Measurements from ENCODE around the gene TBC1D12. TPM values are rescaled to one million over a fixed set of nuclear protein-coding genes. Genes with fewer than 3 reads are reported as not detected.
A peak's percentile ranks its signal among the peaks of the same experiment; 100 is the strongest.

The TBC1D12 gene
- total and polyA plus RNA-seq, 2 donors (not counting 3 experiments of a cell fraction or from before 2014, with no cell fraction given) = 2.9 to 7.3 TPM

GRCh38 chr10:94500063-94500462 is 97.7 kb downstream of the TBC1D12 start:
- Histone ChIP-seq H3K9ac (replicated peaks; ENCODE audit: extremely low read depth, insufficient read depth, low read length) (no peak overlapping the region), H2AFZ (ENCODE audit: low read depth, low read length) (no peak overlapping the region), H4K20me1 (replicated peaks; ENCODE audit: control insufficient read depth, extremely low read depth, insufficient read depth, low read length) (no peaks in the 10 kb centered on the region), H3K4me3 (replicated peaks in 1 of 3; ENCODE audit: insufficient read depth in 1 of 3, low read depth in 1 of 3, low read length in 3 of 3) (no peak overlapping the region), H3K4me2 (ENCODE audit: insufficient read depth, low read length) (no peak overlapping the region), H3K4me1 (ENCODE audit: control insufficient read depth, extremely low read depth, insufficient read depth, low read length) (peaks cover 3% of the 10 kb centered on the region), H3K27me3 (ENCODE audit: control insufficient read depth in 2 of 2, insufficient read depth in 2 of 2, low read length in 2 of 2) (no peaks in the 10 kb centered on the region), H3K27ac (ENCODE audit: insufficient read depth, low read depth, low read length) (no peak overlapping the region), H3K9me1 (replicated peaks; ENCODE audit: control insufficient read depth, extremely low read depth, insufficient read depth, low read length) (no peaks in the 10 kb centered on the region), H3K79me2 (ENCODE audit: control insufficient read depth, insufficient read depth, low read length) (no peaks in the 10 kb centered on the region), H3K9me3 (replicated peaks; ENCODE audit: control insufficient read depth, insufficient read depth, low read length) (no peaks in the 10 kb centered on the region), H3K36me3 (ENCODE audit: control insufficient read depth in 2 of 2, extremely low read depth in 1 of 2, insufficient read depth in 2 of 2, low read length in 2 of 2) (no peaks in the 10 kb centered on the region)
- intact Hi-C loops (cut with micrococcal nuclease) (no loop called here), dilution Hi-C loops (cut with MboI; ENCODE audit: extremely low pct_ligation_motif_present, low sequenced_read_pairs) (no loop called here)
- no peak for FAIRE-seq
- DNase-seq (ENCODE audit: low read depth, low spot score) = no peak
- ChIA-PET POLR2A (no interaction called here), CTCF (interaction anchor here (0.9 to 1.0 kb wide), 2 partner anchors 12 to 56 kb away, joined by 4 to 5 read pairs; no protein-coding TSS in a partner anchor)
- TF ChIP-seq FOS (IDR thresholded peaks at IDR 0.05; ENCODE audit: borderline replicate concordance, insufficient read depth, low read length) (no peak), CTCF (IDR thresholded peaks at IDR 0.05; ENCODE audit: extremely low read depth in 1 of 2, insufficient read depth in 1 of 2, low read depth in 1 of 2, low read length in 2 of 2) (peak; percentile 12 to 22)
- no TSS peak for BruUV-seq (replicated peaks)

GRCh38 chr10:94521276-94522250 is 119.2 kb downstream of the TBC1D12 start:
- Histone ChIP-seq H3K27me3 (ENCODE audit: control insufficient read depth in 2 of 2, insufficient read depth in 2 of 2, low read length in 2 of 2) (no peaks in the 10 kb centered on the region), H4K20me1 (replicated peaks; ENCODE audit: control insufficient read depth, extremely low read depth, insufficient read depth, low read length) (no peaks in the 10 kb centered on the region), H3K4me2 (ENCODE audit: insufficient read depth, low read length) (no peak overlapping the region), H3K9me3 (replicated peaks; ENCODE audit: control insufficient read depth, insufficient read depth, low read length) (no peaks in the 10 kb centered on the region), H3K79me2 (ENCODE audit: control insufficient read depth, insufficient read depth, low read length) (no peaks in the 10 kb centered on the region), H3K9ac (replicated peaks; ENCODE audit: extremely low read depth, insufficient read depth, low read length) (no peak overlapping the region), H3K27ac (ENCODE audit: insufficient read depth, low read depth, low read length) (no peak overlapping the region), H2AFZ (ENCODE audit: low read depth, low read length) (no peak overlapping the region), H3K4me1 (ENCODE audit: control insufficient read depth, extremely low read depth, insufficient read depth, low read length) (peaks cover 3% of the 10 kb centered on the region), H3K9me1 (replicated peaks; ENCODE audit: control insufficient read depth, extremely low read depth, insufficient read depth, low read length) (no peaks in the 10 kb centered on the region), H3K36me3 (ENCODE audit: control insufficient read depth in 2 of 2, extremely low read depth in 1 of 2, insufficient read depth in 2 of 2, low read length in 2 of 2) (no peaks in the 10 kb centered on the region), H3K4me3 (replicated peaks in 1 of 3; ENCODE audit: insufficient read depth in 1 of 3, low read depth in 1 of 3, low read length in 3 of 3) (no peak overlapping the region)
- DNase-seq (ENCODE audit: low read depth, low spot score) (no peak), FAIRE-seq (no peak)
- dilution Hi-C loops (cut with MboI; ENCODE audit: extremely low pct_ligation_motif_present, low sequenced_read_pairs) (no loop called here), intact Hi-C loops (cut with micrococcal nuclease) (no loop called here)
- POLR2A ChIA-PET = no interaction called here
- no TSS peak for BruUV-seq (replicated peaks)
- CTCF ChIA-PET = interaction anchor here (0.6 kb wide), 1 partner anchor 16 kb away, joined by 3 read pairs; no protein-coding TSS in a partner anchor
- TF ChIP-seq MYC (IDR thresholded peaks at IDR 0.05; ENCODE audit: low read depth, low read length) (no peak), JUN (IDR thresholded peaks at IDR 0.05; ENCODE audit: borderline replicate concordance, insufficient read depth, insufficient read length, low read depth) (no peak), MAX (IDR thresholded peaks at IDR 0.05; ENCODE audit: insufficient read depth, insufficient read length) (no peak), GATA2 (IDR thresholded peaks at IDR 0.05; ENCODE audit: insufficient read depth, insufficient read length, low read depth, low read length) (no peak), POLR2A (IDR thresholded peaks at IDR 0.05; ENCODE audit: low read depth, low read length) (no peak), CTCF (IDR thresholded peaks at IDR 0.05; ENCODE audit: extremely low read depth in 1 of 2, insufficient read depth in 1 of 2, low read depth in 1 of 2, low read length in 2 of 2) (no peak), EZH2 (IDR thresholded peaks at IDR 0.05; ENCODE audit: borderline replicate concordance, low read depth, low read length, severe bottlenecking) (no peak), FOS (IDR thresholded peaks at IDR 0.05; ENCODE audit: borderline replicate concordance, insufficient read depth, low read length) (no peak), POLR2AphosphoS5 (IDR thresholded peaks at IDR 0.05; ENCODE audit: insufficient read depth, low read depth, low read length) (no peak)

Data from endothelial cell of umbilical vein (primary cell).